NOMO-1 (cell line): ENCODE measurements around the gene ENKUR.

Experiments used
- DNase-seq, 2 experiments: peaks; one replicate each; lab custom pipeline; 2025; ENCODE audit not compliant: unreplicated experiment in 2 of 2; lab: John Stamatoyannopoulos, UW

Gene ENKUR

DNA sequence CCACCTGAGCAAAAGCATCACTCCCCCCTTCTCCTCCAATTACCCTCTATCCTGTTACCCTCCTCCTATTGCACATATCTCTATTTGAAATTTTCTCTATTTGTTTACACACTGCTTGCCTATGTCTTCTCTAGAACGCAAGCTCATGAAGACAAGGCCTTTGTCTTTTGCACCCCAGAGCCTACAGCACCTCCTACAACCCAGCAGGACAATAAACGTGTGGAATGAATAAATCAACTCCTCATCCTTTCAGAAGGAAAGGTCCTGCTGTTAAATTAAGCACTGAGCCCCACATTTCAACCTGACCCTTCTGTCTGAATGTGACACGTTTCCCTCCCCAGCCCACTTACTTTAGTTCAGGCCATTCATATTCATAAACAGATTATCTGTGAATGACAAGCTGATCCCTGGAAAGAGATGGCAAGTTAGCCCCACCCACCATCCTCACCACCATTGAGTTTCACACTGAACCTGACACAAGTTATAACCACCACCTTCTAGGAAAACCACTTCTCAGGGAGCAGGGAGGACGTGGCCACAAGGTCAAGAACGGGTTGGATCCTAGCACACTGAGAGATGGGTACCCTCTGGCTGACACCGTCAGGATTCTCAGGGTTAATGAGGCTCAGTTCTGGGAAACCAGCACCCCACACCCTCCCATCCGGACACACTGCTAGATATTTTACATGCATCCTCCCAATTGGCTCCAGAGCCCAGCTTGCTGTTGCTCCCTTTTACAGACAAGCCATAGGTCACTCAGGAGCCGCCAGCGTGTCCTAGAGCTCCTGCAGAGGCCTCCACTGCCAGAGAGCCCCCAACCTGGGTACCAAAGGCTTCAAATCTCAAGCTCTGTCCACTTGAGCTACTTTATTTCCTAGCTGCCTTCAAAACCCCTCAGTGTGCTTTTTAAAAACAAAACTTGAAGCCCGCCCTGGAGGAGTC lies 64.5 kb downstream of the ENKUR start:
- DNase-seq = no peak

DNA sequence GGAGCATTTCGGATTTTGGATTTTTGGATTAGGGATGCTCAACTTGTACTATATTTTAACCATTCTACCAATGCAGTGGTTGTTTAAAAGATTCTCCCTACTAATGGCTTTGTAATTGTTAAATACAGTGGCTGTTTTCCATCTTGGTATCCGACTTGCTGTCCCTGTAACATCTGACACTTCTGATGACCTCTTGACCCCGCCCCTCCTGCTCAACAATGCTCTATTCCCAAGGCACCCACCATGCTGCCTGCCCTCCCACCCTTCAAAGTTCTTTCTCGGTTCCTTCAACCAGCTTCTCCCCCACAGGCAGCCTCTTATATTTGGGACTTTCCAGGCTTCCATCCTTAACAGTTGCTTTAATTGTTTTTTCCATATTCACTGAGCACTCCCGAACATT lies 65.5 kb downstream of the ENKUR start:
- DNase-seq = no peak

DNA sequence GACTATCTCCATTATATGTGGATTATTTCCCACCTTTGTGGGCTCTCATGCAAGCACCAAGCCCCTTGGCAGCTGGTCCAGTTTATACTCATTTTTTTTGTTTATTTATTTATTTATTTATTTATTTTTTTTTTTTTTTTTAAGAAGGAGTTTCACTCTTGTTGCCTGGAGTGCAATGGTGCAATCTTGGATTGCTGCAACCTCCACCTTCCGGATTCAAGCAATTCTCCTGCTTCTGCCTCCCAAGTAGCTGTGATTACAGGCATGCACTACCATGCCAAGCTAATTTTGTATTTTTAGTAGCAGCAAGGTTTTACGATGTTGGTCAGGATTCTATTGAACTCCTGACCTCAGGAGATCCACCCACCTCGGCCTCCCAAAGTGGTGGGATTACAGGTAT lies 66.3 kb downstream of the ENKUR start:
- DNase-seq = no peak

DNA sequence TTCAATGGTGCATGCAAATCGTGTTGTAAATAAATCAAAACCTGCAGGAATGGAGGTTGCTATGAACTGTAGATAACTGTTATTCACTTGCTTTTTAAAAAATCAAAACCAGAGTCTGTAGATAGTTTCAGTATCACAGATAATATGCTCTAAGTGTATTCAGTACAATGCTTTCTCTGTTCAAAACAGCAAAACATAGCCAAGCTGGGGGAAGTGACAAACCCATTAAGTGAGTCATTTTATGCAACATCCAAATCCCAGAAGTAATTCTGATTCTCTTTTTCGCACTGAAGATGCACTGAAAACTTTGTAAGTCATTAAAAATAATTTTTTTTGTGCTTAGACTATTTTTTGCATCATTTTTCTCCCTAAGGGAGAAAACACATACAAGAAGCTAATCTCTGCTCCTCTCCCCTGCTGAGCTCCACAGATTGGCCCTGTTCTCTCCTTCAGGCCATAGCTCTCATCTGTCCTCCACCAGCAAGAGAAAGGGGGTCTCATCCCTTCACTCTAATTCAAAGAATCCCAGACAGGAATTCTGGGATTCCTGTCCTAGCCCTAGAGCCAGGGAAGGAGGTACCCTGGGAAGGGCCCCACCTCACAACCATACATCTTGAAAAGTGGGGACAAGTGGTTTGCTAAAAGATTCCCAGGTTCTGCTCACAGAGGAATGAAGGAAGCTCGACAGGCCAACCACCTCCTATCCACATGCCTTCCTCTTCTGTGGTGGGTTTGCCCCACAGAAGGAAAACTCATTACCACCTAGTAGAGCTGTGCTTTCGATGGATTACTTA lies 68.5 kb downstream of the ENKUR start:
- peak in 1 of 2 experiments; percentile 7 for DNase-seq

DNA sequence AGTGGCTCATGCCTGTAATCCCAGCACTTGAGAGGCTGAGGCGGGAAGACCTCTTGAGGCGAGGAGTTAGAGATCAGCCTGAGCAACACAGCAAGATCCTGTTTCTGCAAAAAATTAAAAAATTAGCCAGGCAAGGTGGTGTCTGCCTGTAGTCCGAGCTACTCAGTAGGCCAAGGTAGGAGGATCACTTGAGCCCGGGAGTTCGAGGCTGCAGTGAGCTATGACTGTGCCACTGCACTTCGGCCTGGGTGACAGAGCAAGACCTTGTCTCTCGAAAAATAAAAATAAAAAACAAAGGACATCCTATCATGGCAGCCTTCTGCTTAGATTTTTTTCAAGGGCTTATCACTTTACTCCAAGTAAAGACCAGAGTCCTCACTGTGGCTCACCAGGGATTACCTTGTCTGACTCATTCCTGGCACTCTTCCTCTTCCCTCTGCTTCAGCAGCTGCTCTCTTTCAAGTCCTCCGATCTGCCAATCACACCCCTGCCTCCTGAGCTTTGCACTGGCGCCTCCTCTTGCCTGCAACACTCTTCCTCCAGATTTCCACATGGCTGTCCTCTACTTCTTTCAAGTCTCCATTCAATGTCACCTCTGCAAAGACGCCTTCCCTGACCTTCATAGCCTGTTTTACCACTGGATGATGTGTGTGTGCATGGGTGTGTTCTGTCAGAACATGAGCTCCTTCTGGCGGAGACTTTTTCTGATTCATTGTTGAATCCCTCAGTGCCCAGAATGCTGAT lies 71.3 kb downstream of the ENKUR start:
- no peak for DNase-seq

DNA sequence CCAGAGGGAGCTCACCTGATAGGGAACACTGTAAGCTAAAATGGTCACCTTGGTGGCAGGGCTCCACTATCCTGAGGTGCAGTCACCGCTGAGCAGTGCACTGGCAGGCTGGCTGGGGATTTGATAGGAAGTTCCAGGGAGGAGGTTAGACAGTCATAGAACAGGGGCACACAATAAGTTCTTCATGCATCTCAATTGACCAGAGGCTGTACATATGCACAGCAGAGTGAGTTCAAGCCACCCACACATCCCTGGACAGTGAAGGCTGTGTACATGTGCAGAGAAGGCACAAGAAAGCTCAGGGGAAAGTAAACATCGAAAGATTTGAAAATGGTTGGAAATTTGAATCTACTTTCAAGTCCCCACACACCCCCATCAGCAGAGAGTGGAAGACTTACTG lies 77.4 kb downstream of the ENKUR start:
- DNase-seq = no peak

DNA sequence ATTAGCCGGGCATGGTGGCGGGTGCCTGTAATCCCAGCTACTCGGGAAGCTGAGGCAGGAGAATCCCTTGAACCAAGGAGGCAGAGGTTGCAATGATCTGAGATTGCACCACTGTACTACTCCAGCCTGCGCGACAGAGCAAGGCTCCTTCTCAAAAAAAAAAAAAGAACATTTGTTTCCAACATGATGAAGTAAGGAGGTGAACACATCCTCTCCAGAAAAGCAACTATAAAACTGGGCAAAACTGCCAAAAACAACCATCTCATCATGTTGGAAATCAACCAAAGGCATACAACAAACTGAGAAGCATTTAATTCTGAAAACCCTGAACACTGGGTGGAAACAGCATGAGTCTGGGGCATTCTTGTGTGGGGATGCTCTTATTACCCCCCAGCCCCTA lies 77.9 kb downstream of the ENKUR start:
- no peak for DNase-seq

DNA sequence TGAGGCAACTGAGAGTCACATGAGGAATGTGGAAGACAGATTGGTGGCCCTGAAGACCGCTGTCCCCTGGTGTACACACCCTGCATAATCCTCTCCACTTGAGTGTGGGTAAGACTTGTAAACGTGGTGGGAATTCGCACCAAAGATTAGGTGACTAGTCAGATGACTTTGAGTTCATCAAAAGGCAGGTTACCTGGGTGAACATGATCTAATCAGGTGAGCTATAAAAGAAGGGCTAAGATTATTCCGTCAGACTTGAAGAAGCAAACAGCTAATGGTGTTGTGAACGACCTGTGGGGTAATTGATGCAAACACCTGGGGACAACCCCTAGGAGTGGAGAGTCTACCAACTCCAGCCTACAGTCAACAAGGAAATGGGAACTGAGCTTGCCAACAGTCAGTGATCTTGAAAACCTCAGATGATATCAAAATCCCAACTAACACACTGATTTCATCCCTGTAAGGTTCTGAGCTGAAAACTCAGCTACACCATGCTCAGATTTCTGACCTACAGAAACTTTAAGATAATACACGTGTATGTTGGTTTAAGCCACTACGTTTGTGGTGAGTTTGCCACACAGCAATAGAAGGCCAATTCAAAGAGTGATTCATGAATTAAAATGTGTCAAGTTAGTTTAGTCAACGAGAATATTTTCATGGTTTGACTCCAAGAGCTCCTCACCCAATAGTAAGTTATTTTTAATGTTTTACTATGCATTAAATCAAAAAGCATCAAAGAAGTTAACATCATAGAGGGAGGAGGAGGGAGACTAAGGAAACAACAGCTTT lies 80.3 kb downstream of the ENKUR start:
- DNase-seq = no peak
